ENCODE results near the gene OTUD3. TPM values are rescaled to one million over a fixed set of nuclear protein-coding genes. Genes with fewer than 3 reads are reported as not detected.
"Not testable (repeated sequence)": the region's sequence is repeated elsewhere in the genome, so short reads cannot be mapped to it uniquely, and the experiment has no call there.

OTUD3 gene
- total and polyA plus RNA-seq, 2 of the 13 experiments (the other 11 are each of a cell fraction or from before 2014, with no cell fraction given), result 5.2 to 7.5 TPM

- TF ChIP-seq ZNF503 (CRISPR knock-in tag; IDR thresholded peaks at IDR 0.05) (peak; percentile 20; the same call in 1 of the 2 replicates), FOXP1 (CRISPR knock-in tag; IDR thresholded peaks at IDR 0.05) (peak; percentile 74), NFIC (IDR thresholded peaks at IDR 0.05; ENCODE audit: low read length) (0 out of 2 replicates have a peak, but pooled peaks have one; percentile 37), GATAD2A (CRISPR knock-in tag; IDR thresholded peaks at IDR 0.05) (peak; percentile 66), HDAC1 (CRISPR knock-in tag; IDR thresholded peaks at IDR 0.05) (0 out of 2 replicates have a peak, but pooled peaks have one; percentile 30), SOX5 (CRISPR knock-in tag; IDR thresholded peaks at IDR 0.05; ENCODE audit: borderline replicate concordance) (0 out of 2 replicates have a peak, but pooled peaks have one; percentile 5), POLR2G (IDR thresholded peaks at IDR 0.05; ENCODE audit: low read depth, low read length) (peak; percentile 50; the same call in 1 of the 2 replicates), FOSL2 (CRISPR knock-in tag; IDR thresholded peaks at IDR 0.05) (peak; percentile 14; the same call in 1 of the 2 replicates), ISL2 (CRISPR knock-in tag; IDR thresholded peaks at IDR 0.05) (peak; percentile 67), AHDC1 (CRISPR knock-in tag; IDR thresholded peaks at IDR 0.05; ENCODE audit: borderline replicate concordance) (peak; percentile 63), CREM (IDR thresholded peaks at IDR 0.05) (peak; percentile 36; the same call in 1 of the 2 replicates), NCOA2 (CRISPR knock-in tag; IDR thresholded peaks at IDR 0.05) (peak; percentile 82), SOX6 (CRISPR knock-in tag; IDR thresholded peaks at IDR 0.05) (peak; percentile 5; the same call in 1 of the 2 replicates), ARID5B (CRISPR knock-in tag; IDR thresholded peaks at IDR 0.05) (peak; percentile 51; the same call in 1 of the 2 replicates), SOX13 (CRISPR knock-in tag; conservative IDR thresholded peaks at IDR 0.05 in 1 of 2, IDR thresholded peaks at IDR 0.05 in 1 of 2) (peak in 1 of 2 experiments; percentile 65; a peak in 2 of 4 replicates), TCF7 (IDR thresholded peaks at IDR 0.05; ENCODE audit: low read depth) (peak; percentile 81), FOXA1 (CRISPR knock-in tag; IDR thresholded peaks at IDR 0.05) (peak; percentile 73), RXRB (CRISPR knock-in tag; IDR thresholded peaks at IDR 0.05; ENCODE audit: borderline replicate concordance) (peak; percentile 35; the same call in 1 of the 2 replicates)
- not testable (repeated sequence) for TF ChIP-seq FOXP1 (IDR thresholded peaks at IDR 0.05); CREM (CRISPR knock-in tag; IDR thresholded peaks at IDR 0.05); SOX6 (IDR thresholded peaks at IDR 0.05); SOX13 (IDR thresholded peaks at IDR 0.05); FOXA1 (IDR thresholded peaks at IDR 0.05)
Observed at GRCh38 chr1:19927130-19927421, 44.9 kb downstream of the OTUD3 start (continued).
